H7 (cell line): Measurements from ENCODE around the gene CST6. TPM values are rescaled to one million over a fixed set of nuclear protein-coding genes. Genes with fewer than 3 reads are reported as not detected.

Experiments used
- DNase-seq: peaks from one replicate; pipeline ENCODE4 v3.0.0; 2012
- H3K27me3 ChIP-seq: 2 replicates; pipeline ENCODE4 v1.6.0; 2011; ENCODE audit warnings: mild to moderate bottlenecking, low read length; ENCODE audit not compliant: control insufficient read depth, insufficient read depth
- H3K36me3 ChIP-seq: replicated peaks from 2 replicates; pipeline ENCODE4 v1.5.1; 2011; ENCODE audit warnings: low read length; ENCODE audit not compliant: control insufficient read depth, insufficient read depth
- H3K4me3 ChIP-seq: 2 replicates; pipeline ENCODE4 v1.5.1; 2011; ENCODE audit warnings: low read depth, mild to moderate bottlenecking, control low read depth, low read length, moderate library complexity; ENCODE audit not compliant: insufficient read depth
- total RNA-seq: library from RNA; depleted of rRNA; stranded (reverse); fragments of >200 nt; shearing (Covaris generic); gene quantifications from 2 replicates; pipeline ENCODE4 v1.2.3, GENCODE V29; 2014; rRNA removed

Gene CST6
- total RNA-seq, 1 experiment from 2014 or later: not detected

DNA sequence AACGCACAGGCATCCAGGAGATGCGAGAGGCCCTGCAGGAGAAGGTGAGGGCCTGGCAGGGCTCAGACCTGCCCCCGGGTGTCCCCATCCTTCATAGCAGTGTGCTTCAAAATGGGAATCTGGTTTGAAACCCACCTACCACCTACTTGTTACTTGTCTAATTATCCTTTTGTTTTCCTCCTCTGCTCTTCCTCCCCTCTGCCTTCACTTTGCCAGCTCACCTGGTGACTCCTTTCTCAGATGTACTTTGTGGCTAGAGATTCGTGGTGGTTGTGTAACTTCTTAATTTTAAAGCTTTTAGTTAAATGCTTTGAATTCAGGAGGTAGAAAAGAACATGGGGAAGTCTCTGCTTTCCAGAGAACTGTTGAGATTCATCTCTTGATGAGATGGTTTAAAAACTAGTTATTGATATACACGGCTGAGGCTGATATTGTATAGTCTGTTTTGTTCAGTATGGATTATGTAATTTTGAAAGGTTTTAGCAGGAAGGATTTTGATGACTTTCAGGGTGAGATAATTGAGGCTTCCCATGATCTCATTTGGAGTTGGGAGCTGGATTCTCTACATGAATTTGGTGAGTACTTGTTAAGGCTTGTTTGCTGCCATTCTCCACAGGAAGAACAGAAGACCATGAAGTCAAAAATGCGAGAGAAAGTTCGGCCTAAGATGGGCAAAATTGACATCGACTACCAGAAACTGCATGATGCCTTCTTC lies 48.3 kb downstream of the CST6 start:
- no peaks in the 10 kb centered on the region for H3K27me3 ChIP-seq
- peaks cover 72% of the 10 kb centered on the region for H3K36me3 ChIP-seq
- no peak overlapping the region for H3K4me3 ChIP-seq
- no peak for DNase-seq

- no peak for DNase-seq
- Histone ChIP-seq H3K4me3 (no peak overlapping the region), H3K36me3 (peaks cover 66% of the 10 kb centered on the region), H3K27me3 (no peaks in the 10 kb centered on the region)
Measured at GRCh38 chr11:66061268-66061667, 49.5 kb downstream of the CST6 start.

- no peaks in the 10 kb centered on the region for H3K27me3 ChIP-seq
- H3K4me3 ChIP-seq: no peak overlapping the region
- no peak for DNase-seq
- H3K36me3 ChIP-seq: peaks cover 71% of the 10 kb centered on the region
Measured at GRCh38 chr11:66062408-66062807, 50.6 kb downstream of the CST6 start.

Other genes starting within 250 kb of the CST6 start
- 6.7 and 7.8 TPM in 2 replicates for gene AP5B1, start 231.0 kb upstream of the CST6 start, total RNA-seq
- gene OVOL1, start 224.9 kb upstream of the CST6 start, total RNA-seq: 1.2 and 1.4 TPM in 2 replicates
- gene SNX32, start 178.0 kb upstream of the CST6 start, total RNA-seq: 0.26 and 0.80 TPM in 2 replicates
- gene CFL1, start 153.8 kb upstream of the CST6 start, total RNA-seq: 916 and 1,083 TPM in 2 replicates
- gene MUS81, start 151.6 kb upstream of the CST6 start, total RNA-seq: 38.0 and 49.7 TPM in 2 replicates
- 8.5 and 13.2 TPM in 2 replicates for gene EFEMP2, start 139.2 kb upstream of the CST6 start, total RNA-seq
- not detected in 2 replicates for gene CTSW, start 132.2 kb upstream of the CST6 start, total RNA-seq
- 113 and 139 TPM in 2 replicates for gene FIBP, start 123.5 kb upstream of the CST6 start, total RNA-seq
- 39.2 and 42.4 TPM in 2 replicates for gene CCDC85B, start 121.3 kb upstream of the CST6 start, total RNA-seq
- 0.48 and 1.0 TPM in 2 replicates for gene FOSL1, start 111.6 kb upstream of the CST6 start, total RNA-seq
- gene C11orf68, start 92.9 kb upstream of the CST6 start, total RNA-seq: 23.9 and 29.1 TPM in 2 replicates
- 88.1 and 97.5 TPM in 2 replicates for gene DRAP1, start 92.6 kb upstream of the CST6 start, total RNA-seq
- gene TSGA10IP, start 66.5 kb upstream of the CST6 start, total RNA-seq: 1.7 and 4.1 TPM in 2 replicates
- gene SART1, start 50.3 kb upstream of the CST6 start, total RNA-seq: 27.5 and 34.6 TPM in 2 replicates
- gene EIF1AD, start 9.9 kb upstream of the CST6 start, total RNA-seq: 37.7 and 39.9 TPM in 2 replicates
- gene BANF1, start 9.5 kb upstream of the CST6 start, total RNA-seq: 42.8 and 57.4 TPM in 2 replicates
- not detected in 2 replicates for gene CATSPER1, start 14.5 kb downstream of the CST6 start, total RNA-seq
- gene GAL3ST3, start 37.2 kb downstream of the CST6 start, total RNA-seq: 21.7 and 23.1 TPM in 2 replicates
- gene SF3B2, start 40.4 kb downstream of the CST6 start, total RNA-seq: 194 and 221 TPM in 2 replicates
- 16.2 and 20.1 TPM in 2 replicates for gene PACS1, start 58.3 kb downstream of the CST6 start, total RNA-seq
- gene KLC2, start 245.7 kb downstream of the CST6 start, total RNA-seq: 21.5 and 28.1 TPM in 2 replicates